Stimulated activated CD8-positive, alpha-beta memory T cell treated with anti-CD3 and anti-CD28 coated beads, Interleukin-7, amount 100 ng/mL, for 48 hours (primary cell): ENCODE measurements around the gene TEAD1.

Experiments used
- DNase-seq, 2 donors: peaks; one replicate each; pipeline ENCODE4 v3.0.0-alpha.2; 2020; ENCODE audit warnings: low read depth in 1 of 2; ENCODE audit errors: extremely low read depth in 1 of 2

The TEAD1 gene

GRCh38 chr11:12785901-12786300 is 111.7 kb downstream of the TEAD1 start:
- no peak for DNase-seq

DNA sequence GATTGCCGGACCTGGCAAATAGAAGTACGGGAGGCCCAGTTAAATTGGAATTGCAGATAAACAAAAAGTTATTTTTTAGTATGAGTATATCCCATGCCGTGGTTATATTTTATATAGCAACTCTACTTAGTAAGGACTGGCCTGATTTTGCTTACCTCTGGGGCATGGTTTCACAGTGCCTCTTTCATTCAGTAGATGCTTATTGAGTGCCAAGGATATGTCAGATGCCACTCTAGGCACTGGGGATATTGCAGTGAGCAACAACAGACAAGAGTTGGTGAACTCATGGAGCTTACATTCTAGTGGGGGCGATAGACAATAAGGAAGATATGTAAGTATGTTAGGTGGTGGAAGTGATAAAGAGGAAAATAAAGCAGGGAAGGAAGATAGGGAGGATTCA is 112.2 kb downstream of the TEAD1 start:
- no peak for DNase-seq

DNA sequence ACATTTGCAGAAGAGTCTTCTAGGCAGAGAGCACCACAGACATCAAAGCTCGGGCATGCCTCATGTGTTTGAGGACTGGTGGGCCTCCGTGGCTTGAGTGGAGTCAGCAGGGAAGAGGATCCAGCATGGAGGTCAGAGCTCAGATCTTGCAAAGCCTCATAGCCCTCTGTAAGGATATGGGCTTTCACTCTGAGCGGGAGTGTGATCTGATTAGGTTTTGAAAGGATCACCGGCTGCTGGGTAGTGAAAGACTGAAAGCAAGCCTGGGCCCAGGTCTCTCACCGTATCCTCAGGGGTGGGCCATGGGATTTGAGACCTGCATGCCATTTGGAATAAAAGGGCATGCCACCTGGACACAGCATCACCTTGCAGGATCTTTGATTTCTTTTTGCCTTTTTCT is 112.7 kb downstream of the TEAD1 start:
- DNase-seq: no peak

DNA sequence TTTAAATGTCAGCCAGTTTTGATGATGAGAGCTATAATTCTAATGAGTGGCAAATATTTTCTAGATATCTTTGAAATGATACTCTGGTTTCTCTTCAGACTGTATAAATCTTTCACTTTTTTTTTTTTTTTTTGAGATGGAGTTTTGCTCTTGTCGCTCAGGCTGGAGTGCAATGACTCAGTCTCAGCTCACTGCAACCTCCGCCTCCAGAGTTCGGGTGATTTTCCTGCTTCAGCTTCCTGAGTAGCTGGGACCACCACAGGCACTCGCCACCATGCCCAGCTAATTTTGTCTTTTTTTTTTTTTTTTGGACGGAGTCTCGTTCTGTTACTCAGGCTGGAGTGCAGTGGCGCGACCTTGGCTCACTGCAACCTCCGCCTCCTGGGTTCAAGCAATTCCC is 113.6 kb downstream of the TEAD1 start:
- no peak for DNase-seq

- no peak for DNase-seq
Measured at GRCh38 chr11:12789054-12789453, 114.8 kb downstream of the TEAD1 start.

- no peak for DNase-seq
Measured at GRCh38 chr11:12789596-12790215, 115.5 kb downstream of the TEAD1 start.

GRCh38 chr11:12790861-12791616 is 116.8 kb downstream of the TEAD1 start:
- no peak for DNase-seq

DNA sequence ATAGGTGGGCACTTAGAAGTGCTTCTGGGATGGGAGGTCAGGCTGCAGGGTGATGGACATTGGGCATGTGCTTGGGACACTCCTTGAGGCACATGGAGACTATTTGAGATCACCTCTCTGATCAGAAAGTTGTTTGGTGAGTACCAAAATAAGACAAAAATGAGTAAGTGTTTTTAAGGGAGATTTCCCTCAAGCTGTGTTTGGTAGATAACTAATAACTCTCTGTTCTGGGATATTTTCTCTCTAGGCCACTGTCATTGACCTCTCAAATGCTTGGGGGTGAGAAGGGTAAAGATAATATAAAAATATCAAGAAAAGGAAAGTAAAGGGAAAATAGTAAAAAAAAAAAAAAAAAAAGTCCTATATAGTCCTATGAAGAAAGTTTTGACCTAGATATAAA is 117.8 kb downstream of the TEAD1 start:
- DNase-seq: no peak

DNA sequence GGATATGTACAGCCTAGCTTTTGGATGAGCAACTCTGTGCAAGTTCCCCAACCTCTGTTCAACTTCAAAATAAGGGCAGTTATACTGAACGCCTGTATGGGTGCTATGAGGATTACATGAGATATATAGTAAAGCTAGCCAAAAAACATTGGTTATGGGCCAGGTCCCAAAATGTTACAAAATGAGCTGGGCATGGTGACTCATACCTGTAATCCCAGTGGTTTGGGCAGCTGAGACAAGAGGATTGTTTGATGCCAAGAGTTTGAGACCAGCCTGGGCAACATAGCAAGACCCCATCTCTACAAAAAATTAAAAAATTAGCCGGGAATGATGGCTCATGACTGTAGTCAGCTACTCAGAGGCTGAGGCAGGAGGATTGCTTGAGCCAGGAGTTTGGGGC is 118.4 kb downstream of the TEAD1 start:
- no peak for DNase-seq

GRCh38 chr11:12793065-12793464 is 118.8 kb downstream of the TEAD1 start:
- DNase-seq: no peak

GRCh38 chr11:12793506-12793905 is 119.3 kb downstream of the TEAD1 start:
- no peak for DNase-seq

DNA sequence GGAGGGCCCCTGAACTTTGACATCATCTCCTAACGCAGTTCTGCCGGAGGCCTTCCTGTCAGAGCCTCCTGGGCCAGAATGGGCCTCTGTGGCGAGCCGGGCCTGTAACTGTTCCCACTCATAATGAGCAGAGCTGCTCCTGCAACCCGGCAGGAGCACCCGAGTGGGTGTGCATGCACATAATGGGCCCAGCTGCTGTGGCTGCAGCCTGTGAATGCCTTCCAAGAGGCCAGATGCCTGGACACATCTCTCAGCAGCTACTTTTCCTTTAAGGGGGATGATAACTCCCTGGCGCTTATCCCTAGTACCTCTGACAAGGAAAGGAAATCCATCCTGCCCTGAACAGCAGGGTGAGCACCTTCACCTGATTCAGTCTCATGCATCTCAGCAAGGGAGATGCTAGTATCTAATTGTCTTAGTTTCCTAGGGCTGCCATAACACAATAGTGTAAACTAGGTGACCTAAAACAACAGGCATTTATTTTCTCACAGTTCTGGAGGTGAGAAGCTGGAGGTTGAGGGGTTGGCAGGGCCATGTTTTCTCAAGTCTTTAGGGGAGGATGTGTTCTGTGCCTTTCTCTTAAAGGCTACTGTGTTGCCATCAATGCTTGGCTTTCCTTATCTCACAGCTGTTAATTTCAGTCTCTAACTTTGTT is 120.5 kb downstream of the TEAD1 start:
- DNase-seq: no peak

- DNase-seq: no peak
Measured at GRCh38 chr11:12797996-12798395, 123.8 kb downstream of the TEAD1 start.

DNA sequence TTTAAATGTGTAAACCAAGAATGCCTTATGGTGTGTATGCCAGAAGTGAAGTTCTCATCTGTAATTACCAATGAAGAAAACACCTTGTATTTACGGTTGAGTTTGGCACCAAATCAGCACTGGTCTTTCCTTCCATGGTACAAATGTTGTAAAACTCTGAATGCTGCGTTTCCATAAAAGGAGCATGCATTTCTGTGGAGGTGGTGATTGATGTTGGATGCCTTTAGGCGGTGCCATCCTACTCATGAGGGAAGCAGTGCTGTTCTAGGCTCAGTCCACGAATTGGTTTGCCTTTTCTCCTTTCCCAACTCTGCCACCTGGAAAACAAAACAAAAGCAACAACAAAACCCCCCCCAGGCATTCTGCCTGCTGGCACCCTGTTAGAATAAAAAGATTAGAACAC is 124.4 kb downstream of the TEAD1 start:
- no peak for DNase-seq

GRCh38 chr11:12799334-12799835 is 125.2 kb downstream of the TEAD1 start:
- DNase-seq: no peak

GRCh38 chr11:12800032-12800671 is 125.9 kb downstream of the TEAD1 start:
- no peak for DNase-seq

DNA sequence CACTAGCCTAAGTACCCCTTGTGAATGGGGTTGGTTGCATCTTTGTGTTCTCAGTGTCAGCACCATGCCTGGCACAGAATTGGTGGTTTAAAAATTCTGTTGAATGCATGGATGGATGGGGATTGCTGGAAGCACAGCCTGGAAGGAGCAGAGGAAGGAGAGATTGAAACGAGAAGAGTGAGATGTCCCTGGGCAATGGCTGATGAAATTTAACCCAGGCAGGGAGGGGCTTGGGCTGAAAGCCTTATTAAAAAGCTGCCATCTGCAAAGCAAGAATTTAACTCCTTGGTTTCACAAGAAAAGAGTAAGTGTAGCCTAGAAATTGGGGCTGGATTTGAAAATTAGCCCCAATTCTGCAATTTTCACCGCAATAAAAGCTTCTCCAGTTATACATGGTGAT is 126.7 kb downstream of the TEAD1 start:
- no peak for DNase-seq

DNA sequence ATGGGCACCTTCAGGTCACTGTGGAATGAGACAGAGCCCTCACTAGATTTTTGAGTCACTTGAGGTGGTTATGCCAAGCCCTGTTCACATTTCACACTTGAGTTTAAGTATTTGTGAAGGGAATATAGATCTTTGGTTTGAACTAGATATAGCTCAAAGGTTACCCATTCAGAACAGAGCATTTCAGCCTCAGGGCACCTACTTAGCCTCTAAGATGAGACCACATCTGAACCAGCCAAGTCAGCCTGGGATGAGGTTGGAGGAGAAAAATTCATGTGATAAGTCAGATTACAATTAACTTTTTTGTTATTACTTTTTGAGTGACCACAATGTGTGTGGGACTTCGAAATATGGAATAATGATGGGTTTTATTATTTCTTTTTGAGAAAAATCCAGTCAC is 127.8 kb downstream of the TEAD1 start:
- DNase-seq: no peak

DNA sequence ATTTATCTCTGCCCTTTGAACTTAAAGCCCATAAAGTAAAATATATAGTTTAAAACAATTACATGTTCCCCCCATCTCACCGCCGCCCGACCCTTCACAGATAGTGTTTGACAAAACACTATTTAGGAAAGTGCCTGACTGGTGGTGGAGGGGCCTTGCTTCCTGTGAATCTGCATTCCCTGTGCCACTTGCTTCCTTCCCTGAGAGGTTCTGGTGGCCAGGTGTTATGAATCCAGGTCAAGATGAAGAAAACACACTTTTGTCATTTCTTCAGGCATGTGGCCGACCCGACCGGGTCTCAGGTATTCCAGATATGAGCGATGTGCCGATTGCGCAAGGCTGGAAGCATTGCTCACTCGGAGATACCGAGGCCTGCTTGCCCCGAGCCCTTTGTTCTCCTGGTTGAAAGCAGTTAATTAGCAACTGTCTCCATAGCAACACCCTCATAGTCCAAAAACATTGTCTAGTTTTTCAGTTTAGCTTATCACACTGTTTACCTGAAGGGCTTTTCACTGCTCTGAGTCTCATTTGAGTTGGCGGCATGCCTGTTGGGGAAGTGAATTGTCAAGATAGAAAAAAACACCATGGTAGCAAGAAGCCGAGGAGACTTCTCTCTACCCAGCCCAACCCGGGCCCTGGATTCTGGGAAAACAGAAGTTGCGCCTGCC is 128.3 kb downstream of the TEAD1 start:
- no peak for DNase-seq

GRCh38 chr11:12803086-12803826 is 129.0 kb downstream of the TEAD1 start:
- no peak for DNase-seq
